ENCODE measurements around the gene KRT23. TPM values are rescaled to one million over a fixed set of nuclear protein-coding genes. Genes with fewer than 3 reads are reported as not detected.
"Not testable (repeated sequence)": the region's sequence is repeated elsewhere in the genome, so short reads cannot be mapped to it uniquely, and the experiment has no call there.

KRT23 gene
- polyA plus RNA-seq, 12 donors = 0.12 to 25.1 (median 0.44) TPM; not detected in 3

GRCh38 chr17:40951011-40951622 lies 13.7 kb upstream of the KRT23 start:
- no peak for DNase-seq

- no peak for DNase-seq
These were observed 12.7 kb upstream of the KRT23 start for GRCh38 chr17:40950176-40950575.

GRCh38 chr17:40949418-40949817 lies 12.0 kb upstream of the KRT23 start:
- peak; percentile 2 for DNase-seq

GRCh38 chr17:40947929-40948328 lies 10.5 kb upstream of the KRT23 start:
- DNase-seq = no peak

GRCh38 chr17:40945414-40945813 lies 8.0 kb upstream of the KRT23 start:
- no peak for DNase-seq

- DNase-seq = no peak
These were observed 7.1 kb upstream of the KRT23 start for GRCh38 chr17:40944531-40944930.

GRCh38 chr17:40942553-40942952 lies 5.1 kb upstream of the KRT23 start:
- no peak for DNase-seq

GRCh38 chr17:40940266-40940665 lies 2.8 kb upstream of the KRT23 start:
- DNase-seq = no peak

GRCh38 chr17:40938981-40939380 lies 1.5 kb upstream of the KRT23 start:
- DNase-seq = no peak

- DNase-seq = no peak
These were observed 470 bp downstream of the KRT23 start for GRCh38 chr17:40936976-40937375.

GRCh38 chr17:40936437-40936971 lies 942 bp downstream of the KRT23 start:
- no peak for DNase-seq

- no peak for DNase-seq
These were observed 1.8 kb downstream of the KRT23 start for GRCh38 chr17:40935624-40936023.

- no peak for DNase-seq
These were observed 4.8 kb downstream of the KRT23 start for GRCh38 chr17:40932608-40933007.

GRCh38 chr17:40931311-40931710 lies 6.1 kb downstream of the KRT23 start:
- no peak for DNase-seq

- no peak for DNase-seq
These were observed 11.1 kb downstream of the KRT23 start for GRCh38 chr17:40926341-40926740.

GRCh38 chr17:40922239-40922638 lies 15.2 kb downstream of the KRT23 start:
- DNase-seq = no peak

- no peak for DNase-seq
These were observed 16.4 kb downstream of the KRT23 start for GRCh38 chr17:40921026-40921425.

- DNase-seq = not testable (repeated sequence)
These were observed 20.3 kb downstream of the KRT23 start for GRCh38 chr17:40917116-40917515.

- DNase-seq = no peak
These were observed 21.1 kb downstream of the KRT23 start for GRCh38 chr17:40916366-40916765.

GRCh38 chr17:40915721-40916256 lies 21.7 kb downstream of the KRT23 start:
- no peak for DNase-seq

GRCh38 chr17:40915199-40915661 lies 22.2 kb downstream of the KRT23 start:
- no peak for DNase-seq

GRCh38 chr17:40914075-40914855 lies 23.2 kb downstream of the KRT23 start:
- DNase-seq = no peak
